Ovary (tissue), 9 donors: ENCODE results near the gene AFF3. TPM values are rescaled to one million over a fixed set of nuclear protein-coding genes. Genes with fewer than 3 reads are reported as not detected.

ENCODE experiments used
- DNase-seq, 5 donors: peaks; one replicate each; pipeline ENCODE4 v3.0.0-alpha.2; 2019 to 2020
- H3K27ac ChIP-seq, 2 donors: fragments of 200-600 bp; one replicate each; pipeline versions ENCODE4 v1.5.1 to v1.8.0; 2019 to 2022
- H3K27me3 ChIP-seq: fragments of 200-600 bp; one replicate; pipeline ENCODE4 v1.8.0; 2022
- H3K36me3 ChIP-seq: fragments of 200-600 bp; sonication (generic); one replicate; pipeline ENCODE4 v1.5.1; 2019
- H3K4me1 ChIP-seq: one replicate; pipeline ENCODE4 v1.8.1; 2013; ENCODE audit warnings: mild to moderate bottlenecking, moderate library complexity; ENCODE audit not compliant: insufficient read depth
- H3K4me3 ChIP-seq: fragments of 200-600 bp; sonication (generic); one replicate; pipeline ENCODE4 v1.5.1; 2017
- H3K9me3 ChIP-seq, 2 donors: fragments of 200-600 bp in 1 of 2; sonication (generic) in 1 of 2; one replicate each; pipeline versions ENCODE4 v1.5.1 to v1.8.1; 2013 to 2019; ENCODE audit warnings: mild to moderate bottlenecking in 1 of 2, moderate library complexity in 1 of 2
- CTCF ChIP-seq, 3 donors: fragments of 450-650 bp in 2 of 3; fragments of 200-600 bp in 1 of 3; IDR thresholded peaks; one replicate each; pipeline versions ENCODE4 v1.5.1 to v1.8.0; 2016 to 2022; ENCODE audit warnings: antibody characterized with exemption in 3 of 3, mild to moderate bottlenecking in 1 of 3
- EP300 ChIP-seq: sonication (generic); formaldehyde crosslinking; IDR thresholded peaks from one replicate; pipeline ENCODE4 v1.6.1; 2017; ENCODE audit warnings: antibody characterized with exemption
- POLR2A ChIP-seq: fragments of 450-650 bp; IDR thresholded peaks from one replicate; pipeline ENCODE4 v1.6.1; 2017; ENCODE audit warnings: antibody characterized with exemption, mild to moderate bottlenecking, moderate library complexity
- WGBS, 3 donors: extraction: QIAGEN DNeasy Blood & Tissue Kit in 1 of 3; methylation state at CpG; one replicate each; pipeline versions ENCODE4 v1.1.5 to v1.1.7; 2013 to 2017; 5-methylcytosine and 5-hydroxymethylcytosine counted together
- intact Hi-C, 4 donors: fragments of 100-400 bp; cut with DNase I; formaldehyde crosslinking; loops; one replicate each; pipeline versions ENCODE4 v1.11.0 to v1.15.1; 2022 to 2023
- polyA plus RNA-seq, 2 donors: library from polyadenylated mRNA; stranded (reverse); fragments of 200-250 nt in 1 of 2; fragments of 350-450 nt in 1 of 2; fragmentation: Illumina TruSeq in 1 of 2; extraction: RNeasy Lipid Tissue Mini Kit (QIAGEN cat#74804) in 1 of 2; gene quantifications; one replicate each; pipeline ENCODE4 v1.2.3, GENCODE V29; 2013 to 2014
- total RNA-seq, 7 donors: library from RNA; depleted of rRNA in 2 of 7; stranded (reverse); fragments of >200 nt in 2 of 7; fragmentation: NEBNext Ultra II Directional in 3 of 7; extraction: Animal tissue kit (Norgen Biotek cat#: 25700) in 3 of 7; gene quantifications; one replicate each; pipeline versions ENCODE4 v1.1.0 to v1.2.4, GENCODE V29; 2016 to 2023
- donor health status: DM: no; HTN: no; CAD: no; lungs with moderate emphysema.
- donor health status: DM: no; HTN: no; CAD: no.
- donor health status: Bipolar disorder and iron deficiency.
- donor health status: DM: yes; HTN: yes; CAD: no.
- donor health status: DM: no; HTN: no; CAD: no.
- donor health status: DM: yes; HTN: yes; CAD: no.

The AFF3 gene
- total and polyA plus RNA-seq, 9 donors = 5.9 to 40.8 (median 25.7) TPM

GRCh38 chr2:99944019-99944418 is 198.4 kb downstream of the AFF3 start:
- Histone ChIP-seq H3K27ac (no peak overlapping the region), H3K4me3 (no peak overlapping the region), H3K36me3 (no peaks in the 10 kb centered on the region), H3K27me3 (no peaks in the 10 kb centered on the region), H3K9me3 (no peaks in the 10 kb centered on the region), H3K4me1 (peaks cover 2% of the 10 kb centered on the region)
- TF ChIP-seq CTCF (IDR thresholded peaks at IDR 0.05) (no peak), EP300 (no peak), POLR2A (no peak)
- intact Hi-C loops = no loop called here
- WGBS, 3 donors = 97 to 98% (median 97%) methylated on average over 4 of the region's 4 CpGs
- DNase-seq = no peak

- Histone ChIP-seq H3K4me1 (peaks cover 2% of the 10 kb centered on the region), H3K9me3 (no peaks in the 10 kb centered on the region), H3K4me3 (no peak overlapping the region), H3K27me3 (no peaks in the 10 kb centered on the region), H3K27ac (no peak overlapping the region), H3K36me3 (no peaks in the 10 kb centered on the region)
- intact Hi-C loops = no loop called here
- 96 to 98% (median 97%) methylated on average over 6 of the region's 6 CpGs for WGBS, 3 donors
- DNase-seq = no peak
- TF ChIP-seq EP300 = no peak
- no peak for TF ChIP-seq POLR2A
- no peak for TF ChIP-seq CTCF (IDR thresholded peaks at IDR 0.05)
Measured at GRCh38 chr2:99942561-99943347, 199.6 kb downstream of the AFF3 start.

GRCh38 chr2:99940963-99941362 is 201.4 kb downstream of the AFF3 start:
- no peak overlapping the region for H3K27ac ChIP-seq
- 26 to 29% (median 27%) methylated on average over 7 of the region's 7 CpGs for WGBS, 3 donors
- peak in 3 of 5 donors; percentile 17 to 66 (median 38) for DNase-seq
- H3K9me3 ChIP-seq = no peaks in the 10 kb centered on the region
- H3K4me3 ChIP-seq = no peak overlapping the region
- no peaks in the 10 kb centered on the region for H3K27me3 ChIP-seq
- TF ChIP-seq POLR2A (no peak), EP300 (no peak), CTCF (IDR thresholded peaks at IDR 0.05) (no peak)
- intact Hi-C loops = no loop called here
- no peaks in the 10 kb centered on the region for H3K36me3 ChIP-seq
- peaks cover 2% of the 10 kb centered on the region for H3K4me1 ChIP-seq

- H3K9me3 ChIP-seq = no peaks in the 10 kb centered on the region
- WGBS, 3 donors = 84 to 94% (median 91%) methylated on average over 1 of the region's 1 CpG
- peaks cover 2% of the 10 kb centered on the region for H3K4me1 ChIP-seq
- DNase-seq = no peak
- no peaks in the 10 kb centered on the region for H3K27me3 ChIP-seq
- H3K27ac ChIP-seq = no peak overlapping the region
- H3K36me3 ChIP-seq = no peaks in the 10 kb centered on the region
- intact Hi-C loops = no loop called here
- TF ChIP-seq POLR2A (no peak), EP300 (no peak), CTCF (IDR thresholded peaks at IDR 0.05) (no peak)
- H3K4me3 ChIP-seq = no peak overlapping the region
Measured at GRCh38 chr2:99939135-99939534, 203.3 kb downstream of the AFF3 start.
